ENCODE data around the gene GXYLT1. TPM values are rescaled to one million over a fixed set of nuclear protein-coding genes. Genes with fewer than 3 reads are reported as not detected.

GXYLT1 gene
- total RNA-seq, 1 donor from 2014 or later = 12.3 TPM

DNA sequence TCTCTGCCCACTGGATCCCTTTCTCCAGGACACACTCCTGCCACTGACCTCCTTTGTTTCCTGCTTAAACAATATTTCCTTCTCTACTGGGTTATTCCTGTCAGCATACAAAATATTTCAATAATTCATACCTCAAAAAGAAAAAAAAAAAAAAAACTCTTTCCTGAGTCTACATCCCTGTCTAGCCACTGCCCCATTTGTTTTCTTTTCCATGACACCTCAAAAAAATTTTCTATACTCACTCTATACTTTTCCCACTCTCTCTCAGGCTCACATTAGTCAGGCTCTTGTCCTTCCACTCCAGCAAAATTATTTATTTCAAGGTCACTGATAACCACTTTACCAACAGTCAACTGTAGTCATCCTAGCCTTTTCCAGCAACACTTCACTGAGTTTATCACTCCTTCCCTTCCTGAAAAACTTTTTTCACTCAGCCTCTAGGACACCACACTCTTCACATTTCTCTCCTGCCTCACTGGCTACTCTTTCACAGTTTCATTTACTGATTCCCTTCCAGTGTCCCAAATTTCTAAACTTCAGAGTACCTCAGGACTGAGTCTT is 29.4 kb upstream of the GXYLT1 start:
- TF ChIP-seq, protein P1, sequence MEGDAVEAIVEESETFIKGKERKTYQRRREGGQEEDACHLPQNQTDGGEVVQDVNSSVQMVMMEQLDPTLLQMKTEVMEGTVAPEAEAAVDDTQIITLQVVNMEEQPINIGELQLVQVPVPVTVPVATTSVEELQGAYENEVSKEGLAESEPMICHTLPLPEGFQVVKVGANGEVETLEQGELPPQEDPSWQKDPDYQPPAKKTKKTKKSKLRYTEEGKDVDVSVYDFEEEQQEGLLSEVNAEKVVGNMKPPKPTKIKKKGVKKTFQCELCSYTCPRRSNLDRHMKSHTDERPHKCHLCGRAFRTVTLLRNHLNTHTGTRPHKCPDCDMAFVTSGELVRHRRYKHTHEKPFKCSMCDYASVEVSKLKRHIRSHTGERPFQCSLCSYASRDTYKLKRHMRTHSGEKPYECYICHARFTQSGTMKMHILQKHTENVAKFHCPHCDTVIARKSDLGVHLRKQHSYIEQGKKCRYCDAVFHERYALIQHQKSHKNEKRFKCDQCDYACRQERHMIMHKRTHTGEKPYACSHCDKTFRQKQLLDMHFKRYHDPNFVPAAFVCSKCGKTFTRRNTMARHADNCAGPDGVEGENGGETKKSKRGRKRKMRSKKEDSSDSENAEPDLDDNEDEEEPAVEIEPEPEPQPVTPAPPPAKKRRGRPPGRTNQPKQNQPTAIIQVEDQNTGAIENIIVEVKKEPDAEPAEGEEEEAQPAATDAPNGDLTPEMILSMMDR (IDR thresholded peaks at IDR 0.05) = no peak
- Histone ChIP-seq H3K36me3 (peaks cover 0 to 8% of the 10 kb centered on the region in 2 donors), H3K4me1 (no peaks in the 10 kb centered on the region), H3K4me3 (no peak overlapping the region), H3K27ac (no peak overlapping the region), H3K9me3 (no peaks in the 10 kb centered on the region), H3K27me3 (no peaks in the 10 kb centered on the region)
- DNase-seq (ENCODE audit: low spot score in 2 of 2) = no peak
- intact Hi-C loops (cut with DNase I) = no loop called here

DNA sequence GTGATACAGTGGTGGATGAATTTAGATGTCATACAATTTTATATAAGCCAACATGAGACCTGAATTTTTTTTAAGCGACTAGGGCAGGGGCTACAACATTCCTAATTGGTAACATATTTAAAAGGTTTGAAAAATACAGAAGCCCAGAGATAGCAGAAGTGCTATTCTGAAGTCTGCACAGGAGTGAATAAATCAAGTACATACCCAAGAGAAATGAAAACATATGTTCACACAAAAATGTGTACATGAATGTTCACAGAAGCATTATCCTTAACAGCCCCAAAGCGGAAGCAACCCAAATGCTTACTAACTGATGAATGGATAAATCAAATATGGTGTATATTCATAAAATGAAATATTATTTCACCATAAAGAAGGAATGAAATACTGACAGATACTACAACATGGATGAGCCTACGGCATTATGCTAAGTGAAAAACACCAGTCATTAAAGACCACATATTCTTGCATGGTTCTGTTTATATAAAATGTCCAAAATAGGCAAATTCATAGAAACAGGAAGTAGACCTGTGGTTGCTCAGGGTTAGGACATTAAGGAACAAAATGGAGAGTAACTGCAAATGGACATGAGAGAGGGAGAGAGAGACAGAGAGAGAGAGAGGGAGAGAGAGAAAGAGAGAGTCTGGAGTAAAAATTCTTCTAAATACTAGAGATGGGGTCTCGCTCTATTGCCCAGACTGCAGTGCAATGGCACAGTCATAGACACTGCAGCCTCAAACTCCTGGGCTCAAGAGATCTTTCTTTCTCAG is 28.0 kb upstream of the GXYLT1 start:
- no peak overlapping the region for H3K27ac ChIP-seq
- no peak for DNase-seq (ENCODE audit: low spot score in 2 of 2)
- TF ChIP-seq, protein P1 (IDR thresholded peaks at IDR 0.05) = no peak
- intact Hi-C loops (cut with DNase I) = no loop called here
- peaks cover 0 to 8% of the 10 kb centered on the region in 2 donors for H3K36me3 ChIP-seq
- no peaks in the 10 kb centered on the region for H3K9me3 ChIP-seq
- no peaks in the 10 kb centered on the region for H3K27me3 ChIP-seq
- no peak overlapping the region for H3K4me3 ChIP-seq
- no peaks in the 10 kb centered on the region for H3K4me1 ChIP-seq

DNA sequence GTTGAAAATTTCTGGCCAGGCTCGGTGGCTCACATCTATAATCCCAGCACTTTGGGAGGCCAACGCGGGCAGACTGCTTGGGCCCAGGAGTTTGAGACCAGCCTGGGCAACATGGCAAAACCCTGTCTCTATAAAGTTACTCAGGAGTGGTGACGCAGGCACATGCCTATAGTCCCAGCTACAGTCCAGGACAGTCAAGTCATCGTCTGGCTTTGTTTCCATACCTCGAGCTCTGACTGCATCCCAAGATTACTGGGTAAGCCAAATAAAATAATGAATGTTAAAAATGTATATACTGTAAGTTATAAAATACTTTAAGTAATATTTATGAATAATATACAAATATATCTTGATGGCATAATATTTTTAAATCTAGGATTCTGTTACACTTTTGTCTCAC is 23.0 kb upstream of the GXYLT1 start:
- Histone ChIP-seq H3K27me3 (no peaks in the 10 kb centered on the region), H3K36me3 (peaks cover 0 to 8% of the 10 kb centered on the region in 2 donors), H3K9me3 (no peaks in the 10 kb centered on the region), H3K27ac (no peak overlapping the region), H3K4me3 (no peak overlapping the region), H3K4me1 (no peaks in the 10 kb centered on the region)
- DNase-seq (ENCODE audit: low spot score in 2 of 2) = no peak
- TF ChIP-seq, protein P1 (IDR thresholded peaks at IDR 0.05) = no peak
- intact Hi-C loops (cut with DNase I) = no loop called here

DNA sequence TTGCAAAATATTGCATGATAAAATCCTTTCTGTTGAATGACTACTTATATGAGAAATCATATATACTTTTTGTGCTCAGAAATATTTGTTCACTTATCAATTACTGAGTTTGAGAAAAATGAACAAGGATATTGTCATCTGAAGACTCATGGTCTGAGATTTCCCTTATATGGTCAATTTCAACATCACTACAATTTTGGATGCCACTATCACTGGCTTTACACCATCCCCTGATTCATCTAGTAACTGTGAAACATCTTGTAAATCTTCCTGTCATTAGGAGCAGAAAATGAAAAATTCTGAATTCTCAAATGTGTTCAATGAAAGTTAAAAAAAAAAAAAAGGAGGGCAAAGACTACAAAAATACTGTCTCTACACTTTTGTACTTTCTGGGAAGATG is 21.8 kb upstream of the GXYLT1 start:
- no peak overlapping the region for H3K4me3 ChIP-seq
- peaks cover 0 to 8% of the 10 kb centered on the region in 2 donors for H3K36me3 ChIP-seq
- DNase-seq (ENCODE audit: low spot score in 2 of 2) = no peak
- intact Hi-C loops (cut with DNase I) = no loop called here
- no peaks in the 10 kb centered on the region for H3K4me1 ChIP-seq
- no peak overlapping the region for H3K27ac ChIP-seq
- TF ChIP-seq, protein P1 (IDR thresholded peaks at IDR 0.05) = no peak
- H3K27me3 ChIP-seq = no peaks in the 10 kb centered on the region
- H3K9me3 ChIP-seq = no peaks in the 10 kb centered on the region

DNA sequence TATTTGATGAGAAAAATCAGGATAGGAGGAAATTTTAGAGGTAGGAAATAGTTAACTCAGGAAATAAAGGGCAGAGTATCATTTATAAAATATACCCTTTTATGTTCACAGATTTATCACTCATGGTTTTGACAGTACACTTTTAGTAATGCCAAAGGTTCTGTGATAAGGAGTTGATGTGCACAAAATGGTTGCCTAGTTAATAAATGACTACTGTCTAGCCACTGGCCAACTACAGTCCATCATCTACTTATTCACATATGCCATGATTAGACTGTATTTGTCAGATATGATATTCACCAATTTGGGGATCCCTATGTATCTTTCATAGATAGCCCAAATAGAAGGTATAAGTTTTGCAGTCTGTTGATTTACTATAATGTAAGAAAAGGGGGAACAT is 19.2 kb upstream of the GXYLT1 start:
- DNase-seq (ENCODE audit: low spot score in 2 of 2) = no peak
- intact Hi-C loops (cut with DNase I) = no loop called here
- TF ChIP-seq, protein P1 (IDR thresholded peaks at IDR 0.05) = no peak
- Histone ChIP-seq H3K9me3 (no peaks in the 10 kb centered on the region), H3K27me3 (no peaks in the 10 kb centered on the region), H3K4me3 (no peak overlapping the region), H3K27ac (no peak overlapping the region), H3K4me1 (no peaks in the 10 kb centered on the region), H3K36me3 (peaks cover 0 to 5% of the 10 kb centered on the region in 2 donors)
